ENCODE measurements around the gene EGFR.

The EGFR gene

DNA sequence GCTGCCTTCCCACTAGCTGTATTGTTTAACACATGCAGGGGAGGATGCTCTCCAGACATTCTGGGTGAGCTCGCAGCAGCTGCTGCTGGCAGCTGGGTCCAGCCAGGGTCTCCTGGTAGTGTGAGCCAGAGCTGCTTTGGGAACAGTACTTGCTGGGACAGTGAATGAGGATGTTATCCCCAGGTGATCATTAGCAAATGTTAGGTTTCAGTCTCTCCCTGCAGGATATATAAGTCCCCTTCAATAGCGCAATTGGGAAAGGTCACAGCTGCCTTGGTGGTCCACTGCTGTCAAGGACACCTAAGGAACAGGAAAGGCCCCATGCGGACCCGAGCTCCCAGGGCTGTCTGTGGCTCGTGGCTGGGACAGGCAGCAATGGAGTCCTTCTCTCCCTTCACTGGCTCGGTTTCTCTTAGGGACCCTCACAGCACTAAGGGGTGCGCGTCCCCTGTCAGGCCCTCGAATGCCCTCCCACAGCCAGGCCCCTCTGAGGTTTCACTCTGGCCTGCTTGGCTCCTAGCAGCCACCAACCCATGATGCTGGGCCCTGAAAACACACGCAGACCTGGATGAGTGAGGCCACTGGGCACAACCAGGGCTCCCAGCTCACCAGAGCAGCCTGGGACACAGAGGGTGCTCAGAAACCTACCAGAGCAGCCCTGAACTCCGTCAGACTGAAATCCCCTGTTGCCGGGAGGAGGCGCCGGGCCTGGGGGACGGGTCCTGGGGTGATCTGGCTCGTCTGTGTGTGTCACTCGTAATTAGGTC is 173.3 kb downstream of the EGFR start:
- Histone ChIP-seq H3K9me2 (replicated peaks; ENCODE audit: insufficient read depth, low read length) (no peaks in the 10 kb centered on the region), H3F3A (ENCODE audit: insufficient read depth) (no peaks in the 10 kb centered on the region), H3K27me3 (ENCODE audit: low read length) (no peaks in the 10 kb centered on the region), H3K36me3 (ENCODE audit: low read length) (no peaks in the 10 kb centered on the region), H3K4me2 (ENCODE audit: low read depth, low read length, poor library complexity, severe bottlenecking) (no peak overlapping the region), H3K27ac (ENCODE audit: low read depth, low read length) (no peak overlapping the region), H4K20me1 (ENCODE audit: low read depth, low read length) (no peaks in the 10 kb centered on the region), H3K79me2 (ENCODE audit: insufficient read depth, low read length) (no peaks in the 10 kb centered on the region), H3K9ac (ENCODE audit: low read length) (no peak overlapping the region), H3K9me3 (ENCODE audit: insufficient read depth, low read length) (no peaks in the 10 kb centered on the region), H3K4me3 (ENCODE audit: insufficient read depth, low read length, poor library complexity, severe bottlenecking) (no peak overlapping the region), H2AFZ (ENCODE audit: low read depth, low read length, severe bottlenecking) (no peak overlapping the region)
- TF ChIP-seq EZH2phosphoT487 (conservative IDR thresholded peaks at IDR 0.05; ENCODE audit: low read length) = no peak
- TF ChIP-seq, protein P1, sequence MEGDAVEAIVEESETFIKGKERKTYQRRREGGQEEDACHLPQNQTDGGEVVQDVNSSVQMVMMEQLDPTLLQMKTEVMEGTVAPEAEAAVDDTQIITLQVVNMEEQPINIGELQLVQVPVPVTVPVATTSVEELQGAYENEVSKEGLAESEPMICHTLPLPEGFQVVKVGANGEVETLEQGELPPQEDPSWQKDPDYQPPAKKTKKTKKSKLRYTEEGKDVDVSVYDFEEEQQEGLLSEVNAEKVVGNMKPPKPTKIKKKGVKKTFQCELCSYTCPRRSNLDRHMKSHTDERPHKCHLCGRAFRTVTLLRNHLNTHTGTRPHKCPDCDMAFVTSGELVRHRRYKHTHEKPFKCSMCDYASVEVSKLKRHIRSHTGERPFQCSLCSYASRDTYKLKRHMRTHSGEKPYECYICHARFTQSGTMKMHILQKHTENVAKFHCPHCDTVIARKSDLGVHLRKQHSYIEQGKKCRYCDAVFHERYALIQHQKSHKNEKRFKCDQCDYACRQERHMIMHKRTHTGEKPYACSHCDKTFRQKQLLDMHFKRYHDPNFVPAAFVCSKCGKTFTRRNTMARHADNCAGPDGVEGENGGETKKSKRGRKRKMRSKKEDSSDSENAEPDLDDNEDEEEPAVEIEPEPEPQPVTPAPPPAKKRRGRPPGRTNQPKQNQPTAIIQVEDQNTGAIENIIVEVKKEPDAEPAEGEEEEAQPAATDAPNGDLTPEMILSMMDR (IDR thresholded peaks at IDR 0.05; ENCODE audit: insufficient read depth, low read length, poor library complexity, severe bottlenecking) = no peak

DNA sequence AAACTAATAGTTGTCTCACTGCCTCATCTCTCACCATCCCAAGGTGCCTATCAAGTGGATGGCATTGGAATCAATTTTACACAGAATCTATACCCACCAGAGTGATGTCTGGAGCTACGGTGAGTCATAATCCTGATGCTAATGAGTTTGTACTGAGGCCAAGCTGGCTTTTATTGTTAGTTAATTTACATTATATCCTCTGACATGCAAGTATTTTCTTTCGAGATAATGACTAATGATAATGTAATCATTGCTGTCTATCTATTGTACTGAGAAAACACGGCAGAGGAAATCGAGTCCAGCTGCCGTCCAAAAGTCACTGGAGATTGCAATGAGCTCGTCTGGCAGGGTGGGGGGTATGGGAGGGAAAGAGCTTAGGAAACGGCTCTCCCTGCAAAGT is 173.9 kb downstream of the EGFR start:
- no peak for TF ChIP-seq EZH2phosphoT487 (conservative IDR thresholded peaks at IDR 0.05; ENCODE audit: low read length)
- TF ChIP-seq, protein P1 (IDR thresholded peaks at IDR 0.05; ENCODE audit: insufficient read depth, low read length, poor library complexity, severe bottlenecking) = no peak
- Histone ChIP-seq H3K9me2 (replicated peaks; ENCODE audit: insufficient read depth, low read length) (no peaks in the 10 kb centered on the region), H3K27ac (ENCODE audit: low read depth, low read length) (no peak overlapping the region), H3K79me2 (ENCODE audit: insufficient read depth, low read length) (no peaks in the 10 kb centered on the region), H3K36me3 (ENCODE audit: low read length) (no peaks in the 10 kb centered on the region), H3K4me2 (ENCODE audit: low read depth, low read length, poor library complexity, severe bottlenecking) (no peak overlapping the region), H2AFZ (ENCODE audit: low read depth, low read length, severe bottlenecking) (no peak overlapping the region), H4K20me1 (ENCODE audit: low read depth, low read length) (no peaks in the 10 kb centered on the region), H3K4me3 (ENCODE audit: insufficient read depth, low read length, poor library complexity, severe bottlenecking) (no peak overlapping the region), H3K9me3 (ENCODE audit: insufficient read depth, low read length) (no peaks in the 10 kb centered on the region), H3K27me3 (ENCODE audit: low read length) (no peaks in the 10 kb centered on the region), H3K9ac (ENCODE audit: low read length) (no peak overlapping the region), H3F3A (ENCODE audit: insufficient read depth) (no peaks in the 10 kb centered on the region)

DNA sequence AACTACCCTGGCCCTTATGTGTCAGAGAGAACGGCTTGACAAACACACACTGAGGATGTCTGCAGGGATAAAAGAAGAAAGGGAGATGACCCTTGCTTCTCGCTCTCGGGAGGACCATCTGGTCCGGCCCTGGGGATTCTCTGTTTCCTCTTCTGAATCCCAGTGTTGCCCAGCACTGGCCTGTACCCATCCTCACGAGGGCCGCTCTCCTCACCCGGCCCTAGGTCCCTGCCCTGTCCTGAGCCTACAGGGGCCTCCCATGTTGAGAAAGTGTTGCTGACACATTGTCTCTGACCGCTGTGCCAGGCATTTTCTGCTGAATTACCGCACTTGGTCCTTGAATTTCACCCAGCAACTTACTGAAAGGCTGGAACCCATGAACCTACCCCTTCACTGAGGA is 174.4 kb downstream of the EGFR start:
- no peak overlapping the region for H3K4me2 ChIP-seq (ENCODE audit: low read depth, low read length, poor library complexity, severe bottlenecking)
- H3F3A ChIP-seq (ENCODE audit: insufficient read depth) = no peaks in the 10 kb centered on the region
- no peak overlapping the region for H3K4me3 ChIP-seq (ENCODE audit: insufficient read depth, low read length, poor library complexity, severe bottlenecking)
- H3K36me3 ChIP-seq (ENCODE audit: low read length) = no peaks in the 10 kb centered on the region
- no peaks in the 10 kb centered on the region for H4K20me1 ChIP-seq (ENCODE audit: low read depth, low read length)
- H3K79me2 ChIP-seq (ENCODE audit: insufficient read depth, low read length) = no peaks in the 10 kb centered on the region
- H3K9me3 ChIP-seq (ENCODE audit: insufficient read depth, low read length) = no peaks in the 10 kb centered on the region
- TF ChIP-seq, protein P1 (IDR thresholded peaks at IDR 0.05; ENCODE audit: insufficient read depth, low read length, poor library complexity, severe bottlenecking) = no peak
- TF ChIP-seq EZH2phosphoT487 (conservative IDR thresholded peaks at IDR 0.05; ENCODE audit: low read length) = no peak
- no peak overlapping the region for H3K27ac ChIP-seq (ENCODE audit: low read depth, low read length)
- H3K9ac ChIP-seq (ENCODE audit: low read length) = no peak overlapping the region
- H2AFZ ChIP-seq (ENCODE audit: low read depth, low read length, severe bottlenecking) = no peak overlapping the region
- no peaks in the 10 kb centered on the region for H3K27me3 ChIP-seq (ENCODE audit: low read length)
- H3K9me2 ChIP-seq (replicated peaks; ENCODE audit: insufficient read depth, low read length) = no peaks in the 10 kb centered on the region
